Measurements from ENCODE around the gene TREH.

The TREH gene

GRCh38 chr11:118609380-118610224, 69.8 kb downstream of the TREH start:
- no peak for DNase-seq

- no peak for DNase-seq
Measured at GRCh38 chr11:118608360-118609227, 70.9 kb downstream of the TREH start.

- peak; percentile 69 for DNase-seq
Measured at GRCh38 chr11:118607401-118608359, 71.8 kb downstream of the TREH start, which contains the start of gene PHLDB1. TSS of gene PHLDB1 (plus strand) at chr11:118607615. CDS start at chr11:118613837, 6,222 bp downstream.

Measured in NCI-H1105 (cell line).